GM12878 (cell line): ENCODE data around the gene RXFP4. TPM values are rescaled to one million over a fixed set of nuclear protein-coding genes. Genes with fewer than 3 reads are reported as not detected.

Experiments
- ATAC-seq: fragments of 200-7000 bp; cut with Tn5 transposase; 3 replicates; pipeline ENCODE4 v1.9.1; 2020; ENCODE audit warnings: mild to moderate bottlenecking, moderate library complexity
- BruUV-seq: library from RNA; stranded (reverse); fragments of 400-500 nt; replicated peaks from 2 replicates; lab custom pipeline; 2021; lab: Mats Ljungman, UMichigan
- CTCF ChIA-PET: fragments of 300-600 bp; sonication (Branson Sonifier 250); formaldehyde crosslinking; extraction: SDS; loops from one replicate; lab custom pipeline; 2021; ENCODE audit warnings: inconsistent platforms; lab: Yijun Ruan, JAX
- POLR2A ChIA-PET: fragments of 350-600 bp; formaldehyde crosslinking; extraction: SDS; loops from one replicate; lab custom pipeline; 2021; ENCODE audit warnings: inconsistent platforms; lab: Charles Lee
- RAD21 ChIA-PET: fragments of 300-600 bp; sonication (Branson Sonifier 250); formaldehyde crosslinking; loops from one replicate; lab custom pipeline; 2023; ENCODE audit warnings: antibody characterized with exemption; ENCODE audit not compliant: unreplicated experiment; lab: Charles Lee
- SMC1A ChIA-PET: fragments of 300-600 bp; sonication (Branson Sonifier 250); formaldehyde crosslinking; loops from one replicate; lab custom pipeline; 2023; ENCODE audit not compliant: unreplicated experiment, uncharacterized antibody; lab: Charles Lee
- DNase-seq: peaks from one replicate; pipeline ENCODE4 v3.0.0-alpha.2; 2011; ENCODE audit warnings: low read depth, low spot score
- FAIRE-seq: peaks from 3 replicates; lab custom pipeline; 2011; peaks lifted over from hg19 to GRCh38; lab: Jason Lieb, UNC
- H2AFZ ChIP-seq: 2 replicates; pipeline ENCODE4 v1.6.0; 2011; ENCODE audit warnings: low read depth, low read length, control low read depth; ENCODE audit not compliant: control insufficient read depth
- H3K27ac ChIP-seq: 2 replicates; pipeline ENCODE4 v1.5.1; 2011; ENCODE audit warnings: control low read depth; ENCODE audit not compliant: control insufficient read depth, insufficient read depth
- H3K27me3 ChIP-seq, 2 experiments: replicated peaks in 1 of 2; 2 replicates each; pipeline versions ENCODE4 v1.6.0 to v1.6.1; 2011; ENCODE audit warnings: low read length in 1 of 2; ENCODE audit not compliant: control insufficient read depth in 2 of 2, insufficient read depth in 2 of 2
- H3K36me3 ChIP-seq, 2 experiments: 2 replicates each; pipeline ENCODE4 v1.5.1; 2011; ENCODE audit warnings: low read length in 1 of 2; ENCODE audit not compliant: control insufficient read depth in 2 of 2, insufficient read depth in 2 of 2
- H3K4me1 ChIP-seq: 2 replicates; pipeline ENCODE4 v1.6.1; 2011; ENCODE audit warnings: mild to moderate bottlenecking, low read length, moderate library complexity, mixed read lengths; ENCODE audit not compliant: control insufficient read depth, insufficient read depth
- H3K4me2 ChIP-seq: 2 replicates; pipeline ENCODE4 v1.6.0; 2011; ENCODE audit warnings: control low read depth; ENCODE audit not compliant: control insufficient read depth, insufficient read depth
- H3K4me3 ChIP-seq: fragments of 200-600 bp; sonication (generic); 2 replicates; pipeline ENCODE4 v1.5.1; 2016
- H3K79me2 ChIP-seq: 2 replicates; pipeline ENCODE4 v1.6.0; 2011; ENCODE audit warnings: low read length; ENCODE audit not compliant: control insufficient read depth, insufficient read depth
- H3K9ac ChIP-seq: 2 replicates; pipeline ENCODE4 v1.8.0; 2011; ENCODE audit warnings: low read length, control low read depth, mixed read lengths; ENCODE audit not compliant: control insufficient read depth, insufficient read depth
- H3K9me3 ChIP-seq: replicated peaks from 3 replicates; pipeline ENCODE4 v1.5.1; 2011; ENCODE audit warnings: mild to moderate bottlenecking, low read length; ENCODE audit not compliant: control insufficient read depth, insufficient read depth
- H4K20me1 ChIP-seq: 2 replicates; pipeline ENCODE4 v1.6.0; 2011; ENCODE audit not compliant: control insufficient read depth, insufficient read depth
- ATF2 ChIP-seq: IDR thresholded peaks from 2 replicates; pipeline ENCODE4 v1.6.1; 2012; ENCODE audit warnings: low read length, inconsistent platforms
- CBFB ChIP-seq: IDR thresholded peaks from 2 replicates; pipeline ENCODE4 v1.6.1; 2016; ENCODE audit warnings: antibody characterized with exemption, low read depth
- CHD1 ChIP-seq: IDR thresholded peaks from 2 replicates; pipeline ENCODE4 v1.6.1; 2012; ENCODE audit warnings: low read depth, low read length, improper control_type of control experiment
- CHD2 ChIP-seq: IDR thresholded peaks from 2 replicates; pipeline ENCODE4 v1.6.1; 2011; ENCODE audit warnings: low read depth, low read length, improper control_type of control experiment, borderline replicate concordance
- CREB1 ChIP-seq: IDR thresholded peaks from 2 replicates; pipeline ENCODE4 v1.6.1; 2012; ENCODE audit warnings: low read depth, mild to moderate bottlenecking, inconsistent platforms
- ESRRA ChIP-seq: IDR thresholded peaks from 2 replicates; pipeline ENCODE4 v1.6.1; 2012; ENCODE audit warnings: mild to moderate bottlenecking, low read length, improper control_type of control experiment
- FOXK2 ChIP-seq: fragments of 450-650 bp; IDR thresholded peaks from 2 replicates; pipeline ENCODE4 v1.6.1; 2017; ENCODE audit warnings: mild to moderate bottlenecking, moderate library complexity
- MEF2B ChIP-seq: fragments of 450-650 bp; IDR thresholded peaks from 2 replicates; pipeline ENCODE4 v1.6.1; 2018; ENCODE audit warnings: mild to moderate bottlenecking, moderate library complexity; ENCODE audit not compliant: partially characterized antibody, poor library complexity, severe bottlenecking
- PKNOX1 ChIP-seq: fragments of 450-650 bp; IDR thresholded peaks from 2 replicates; pipeline ENCODE4 v1.6.1; 2016; ENCODE audit warnings: mild to moderate bottlenecking
- POLR2AphosphoS5 ChIP-seq: IDR thresholded peaks from 2 replicates; pipeline ENCODE4 v1.6.1; 2011; ENCODE audit warnings: mild to moderate bottlenecking, low read length, inconsistent platforms
- POU2F2 ChIP-seq: IDR thresholded peaks from 3 replicates; pipeline ENCODE4 v1.6.1; 2011; ENCODE audit warnings: low read depth, mild to moderate bottlenecking, low read length, borderline replicate concordance
- SIN3A ChIP-seq: IDR thresholded peaks from 2 replicates; pipeline ENCODE4 v1.6.1; 2012; ENCODE audit warnings: low read depth, low read length, improper control_type of control experiment
- SMAD1 ChIP-seq: fragments of 450-650 bp; IDR thresholded peaks from 2 replicates; pipeline ENCODE4 v1.6.1; 2018; ENCODE audit warnings: mild to moderate bottlenecking, low read depth; ENCODE audit not compliant: partially characterized antibody
- SMAD5 ChIP-seq: IDR thresholded peaks from 2 replicates; pipeline ENCODE4 v1.6.1; 2016; ENCODE audit warnings: antibody characterized with exemption, low read depth
- WRNIP1 ChIP-seq: IDR thresholded peaks from 2 replicates; pipeline ENCODE4 v1.6.1; 2011; ENCODE audit warnings: low read depth, low read length, improper control_type of control experiment, borderline replicate concordance
- YBX1 ChIP-seq: fragments of 450-650 bp; IDR thresholded peaks from 2 replicates; pipeline ENCODE4 v1.6.1; 2016; ENCODE audit warnings: antibody characterized with exemption
- WGBS: methylation state at CpG from one replicate; pipeline ENCODE4 v1.1.6; 2016; ENCODE audit warnings: low lambda C conversion rate; ENCODE audit not compliant: insufficient replicate concordance, insufficient coverage; ENCODE audit errors: missing lambda C conversion rate; 5-methylcytosine and 5-hydroxymethylcytosine counted together
- in situ Hi-C: fragments of 300-500 bp; cut with MboI; formaldehyde crosslinking; loops from 9 replicates; pipeline ENCODE4 v1.14.3; 2018; ENCODE audit warnings: mixed read lengths
- intact Hi-C: fragments of 100-400 bp; cut with micrococcal nuclease; formaldehyde crosslinking; loops from one replicate; pipeline ENCODE4 v1.14.2; 2022; ENCODE audit not compliant: unreplicated experiment
- polyA plus RNA-seq, 11 experiments: library from polyadenylated mRNA; depleted of rRNA in 4 of 11; unstranded in 6 of 11; stranded (reverse) in 5 of 11; fragments of >200 nt; fragmentation: Nextera tagmentation in 4 of 11; fragmentation: Illumina TruSeq in 1 of 11; extraction: Ambion mirVana in 4 of 11; extraction: Trizol in 1 of 11; gene quantifications; 1 replicate in 1 of 11; 2 replicates in 10 of 11; pipeline versions ENCODE4 v1.2.1 to v1.2.3, GENCODE V29; 2011 to 2016; ENCODE audit warnings: inconsistent platforms in 2 of 11, missing spikeins in 2 of 11, low read depth in 1 of 11
- total RNA-seq, 4 experiments: library from RNA; depleted of rRNA in 3 of 4; stranded (reverse); fragments of >200 nt in 3 of 4; fragmentation: Illumina TruSeq in 1 of 4; extraction: Trizol in 1 of 4; gene quantifications; 2 replicates each; pipeline versions ENCODE4 v1.2.1 to v1.2.3, GENCODE V29; 2013 to 2021
- TF ChIP-seq, protein P1 (sequence below): fragments of 450-650 bp; IDR thresholded peaks from 2 replicates; pipeline ENCODE4 v1.6.1; 2016; ENCODE audit warnings: mild to moderate bottlenecking, moderate library complexity, borderline replicate concordance
- TF ChIP-seq, protein P2 (sequence below): fragments of 450-650 bp; conservative IDR thresholded peaks from 2 replicates; pipeline ENCODE4 v1.6.1; 2017; ENCODE audit warnings: mild to moderate bottlenecking, moderate library complexity

The RXFP4 gene
- total and polyA plus RNA-seq, 10 of the 15 experiments (the other 5 are each of a cell fraction or from before 2014, with no cell fraction given), result 0.10 to 0.40 (median 0.39) TPM; not detected in 7

DNA sequence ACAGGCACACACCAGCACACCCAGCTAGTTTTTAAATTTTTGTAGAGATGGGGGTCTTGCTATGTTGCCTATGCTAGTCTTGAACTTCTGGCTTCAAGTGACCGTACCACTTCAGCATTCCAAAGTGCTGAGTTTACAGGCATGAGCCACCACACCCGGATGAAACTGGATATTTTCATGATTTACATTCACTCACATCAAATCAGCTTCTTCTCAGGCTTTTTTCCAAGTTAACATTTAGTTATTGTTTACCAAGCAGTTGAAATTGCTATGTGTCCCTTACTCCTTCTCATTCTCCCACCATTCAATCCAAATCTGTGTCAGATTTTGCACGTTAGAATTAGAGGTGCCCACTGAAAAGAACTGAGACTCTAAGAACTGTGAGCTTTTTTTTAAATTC, 48.6 kb upstream of the RXFP4 start:
- no peaks in the 10 kb centered on the region for H4K20me1 ChIP-seq
- BruUV-seq, result no TSS peak
- H3K36me3 ChIP-seq, result peaks cover 0 to 5% of the 10 kb centered on the region in 2 experiments; a peak in 1 of 4 replicates
- CTCF ChIA-PET, result interaction anchor here (0.6 to 1.5 kb wide), 6 partner anchors 11 to 77 kb away, joined by 3 to 5 read pairs (median 3); partner anchors contain the start of gene SYT11
- DNase-seq (no peak), FAIRE-seq (no peak), ATAC-seq (no peak)
- RAD21 ChIA-PET, result no interaction called here
- 96% methylated on average over 3 of the region's 3 CpGs for WGBS
- no peak overlapping the region for H3K27ac ChIP-seq
- no peak overlapping the region for H3K4me3 ChIP-seq
- H3K9ac ChIP-seq, result no peak overlapping the region
- in situ Hi-C loops (no loop called here), intact Hi-C loops (no loop called here)
- no peaks in the 10 kb centered on the region for H3K27me3 ChIP-seq
- POLR2A ChIA-PET, result interaction anchor here (0.5 to 1.2 kb wide), 2 partner anchors 31 to 283 kb away, joined by 3 to 6 read pairs; no protein-coding TSS in a partner anchor
- no peaks in the 10 kb centered on the region for H3K79me2 ChIP-seq
- H3K9me3 ChIP-seq, result no peaks in the 10 kb centered on the region
- H2AFZ ChIP-seq, result no peak overlapping the region
- H3K4me1 ChIP-seq, result no peaks in the 10 kb centered on the region
- SMC1A ChIA-PET, result interaction anchor here (1.0 to 3.4 kb wide), 4 partner anchors 9 to 31 kb away, joined by 3 to 17 read pairs (median 6); no protein-coding TSS in a partner anchor
- H3K4me2 ChIP-seq, result no peak overlapping the region
- TF ChIP-seq POLR2AphosphoS5 (no peak), CHD1 (no peak), MEF2B (no peak), CBFB (no peak), CREB1 (no peak), FOXK2 (no peak), SMAD5 (no peak), SIN3A (no peak), WRNIP1 (no peak), ESRRA (no peak), PKNOX1 (no peak), CHD2 (no peak), SMAD1 (no peak), POU2F2 (no peak), ATF2 (no peak), YBX1 (no peak)
- TF ChIP-seq, protein P1, sequence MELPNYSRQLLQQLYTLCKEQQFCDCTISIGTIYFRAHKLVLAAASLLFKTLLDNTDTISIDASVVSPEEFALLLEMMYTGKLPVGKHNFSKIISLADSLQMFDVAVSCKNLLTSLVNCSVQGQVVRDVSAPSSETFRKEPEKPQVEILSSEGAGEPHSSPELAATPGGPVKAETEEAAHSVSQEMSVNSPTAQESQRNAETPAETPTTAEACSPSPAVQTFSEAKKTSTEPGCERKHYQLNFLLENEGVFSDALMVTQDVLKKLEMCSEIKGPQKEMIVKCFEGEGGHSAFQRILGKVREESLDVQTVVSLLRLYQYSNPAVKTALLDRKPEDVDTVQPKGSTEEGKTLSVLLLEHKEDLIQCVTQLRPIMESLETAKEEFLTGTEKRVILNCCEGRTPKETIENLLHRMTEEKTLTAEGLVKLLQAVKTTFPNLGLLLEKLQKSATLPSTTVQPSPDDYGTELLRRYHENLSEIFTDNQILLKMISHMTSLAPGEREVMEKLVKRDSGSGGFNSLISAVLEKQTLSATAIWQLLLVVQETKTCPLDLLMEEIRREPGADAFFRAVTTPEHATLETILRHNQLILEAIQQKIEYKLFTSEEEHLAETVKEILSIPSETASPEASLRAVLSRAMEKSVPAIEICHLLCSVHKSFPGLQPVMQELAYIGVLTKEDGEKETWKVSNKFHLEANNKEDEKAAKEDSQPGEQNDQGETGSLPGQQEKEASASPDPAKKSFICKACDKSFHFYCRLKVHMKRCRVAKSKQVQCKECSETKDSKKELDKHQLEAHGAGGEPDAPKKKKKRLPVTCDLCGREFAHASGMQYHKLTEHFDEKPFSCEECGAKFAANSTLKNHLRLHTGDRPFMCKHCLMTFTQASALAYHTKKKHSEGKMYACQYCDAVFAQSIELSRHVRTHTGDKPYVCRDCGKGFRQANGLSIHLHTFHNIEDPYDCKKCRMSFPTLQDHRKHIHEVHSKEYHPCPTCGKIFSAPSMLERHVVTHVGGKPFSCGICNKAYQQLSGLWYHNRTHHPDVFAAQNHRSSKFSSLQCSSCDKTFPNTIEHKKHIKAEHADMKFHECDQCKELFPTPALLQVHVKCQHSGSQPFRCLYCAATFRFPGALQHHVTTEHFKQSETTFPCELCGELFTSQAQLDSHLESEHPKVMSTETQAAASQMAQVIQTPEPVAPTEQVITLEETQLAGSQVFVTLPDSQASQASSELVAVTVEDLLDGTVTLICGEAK, result no peak
- TF ChIP-seq, protein P2, sequence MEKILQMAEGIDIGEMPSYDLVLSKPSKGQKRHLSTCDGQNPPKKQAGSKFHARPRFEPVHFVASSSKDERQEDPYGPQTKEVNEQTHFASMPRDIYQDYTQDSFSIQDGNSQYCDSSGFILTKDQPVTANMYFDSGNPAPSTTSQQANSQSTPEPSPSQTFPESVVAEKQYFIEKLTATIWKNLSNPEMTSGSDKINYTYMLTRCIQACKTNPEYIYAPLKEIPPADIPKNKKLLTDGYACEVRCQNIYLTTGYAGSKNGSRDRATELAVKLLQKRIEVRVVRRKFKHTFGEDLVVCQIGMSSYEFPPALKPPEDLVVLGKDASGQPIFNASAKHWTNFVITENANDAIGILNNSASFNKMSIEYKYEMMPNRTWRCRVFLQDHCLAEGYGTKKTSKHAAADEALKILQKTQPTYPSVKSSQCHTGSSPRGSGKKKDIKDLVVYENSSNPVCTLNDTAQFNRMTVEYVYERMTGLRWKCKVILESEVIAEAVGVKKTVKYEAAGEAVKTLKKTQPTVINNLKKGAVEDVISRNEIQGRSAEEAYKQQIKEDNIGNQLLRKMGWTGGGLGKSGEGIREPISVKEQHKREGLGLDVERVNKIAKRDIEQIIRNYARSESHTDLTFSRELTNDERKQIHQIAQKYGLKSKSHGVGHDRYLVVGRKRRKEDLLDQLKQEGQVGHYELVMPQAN, result no peak
